Muscle of leg (tissue), 11 donors: ENCODE data around the gene ARHGDIA. TPM values are rescaled to one million over a fixed set of nuclear protein-coding genes. Genes with fewer than 3 reads are reported as not detected.
"Not testable (repeated sequence)": the region's sequence is repeated elsewhere in the genome, so short reads cannot be mapped to it uniquely, and the experiment has no call there.

Source experiments
- DNase-seq: peaks from one replicate; pipeline ENCODE4 v3.0.0; 2013
- H3K27ac ChIP-seq: one replicate; pipeline ENCODE4 v1.5.1; 2013; ENCODE audit warnings: mild to moderate bottlenecking, low read length, control low read depth
- H3K27me3 ChIP-seq: one replicate; pipeline ENCODE4 v1.6.1; 2013; ENCODE audit warnings: low read length; ENCODE audit not compliant: control insufficient read depth, insufficient read depth
- H3K36me3 ChIP-seq: one replicate; pipeline ENCODE4 v1.6.1; 2013; ENCODE audit warnings: low read length; ENCODE audit not compliant: control insufficient read depth, insufficient read depth
- H3K4me1 ChIP-seq: one replicate; pipeline ENCODE4 v1.6.1; 2013; ENCODE audit warnings: low read length; ENCODE audit not compliant: control insufficient read depth, insufficient read depth
- H3K4me3 ChIP-seq: one replicate; pipeline ENCODE4 v1.5.1; 2013; ENCODE audit warnings: low read length, control low read depth
- H3K9me3 ChIP-seq: replicated peaks from 2 replicates; pipeline ENCODE4 v1.6.1; 2013; ENCODE audit warnings: low read depth, low read length; ENCODE audit not compliant: control insufficient read depth
- WGBS: methylation state at CpG from one replicate; pipeline ENCODE4 v1.1.5; 2013; ENCODE audit warnings: missing lambda C conversion rate; ENCODE audit not compliant: insufficient coverage; 5-methylcytosine and 5-hydroxymethylcytosine counted together
- polyA plus RNA-seq, 8 donors: library from polyadenylated mRNA; unstranded; fragments of 120-200 nt; gene quantifications; one replicate each; pipeline versions ENCODE4 v1.2.1 to v1.2.3, GENCODE V29; 2013; ENCODE audit warnings: inconsistent platforms in 1 of 8, low replicate concordance in 1 of 8; ENCODE audit not compliant: insufficient read length in 8 of 8, insufficient read depth in 1 of 8
- total RNA-seq: library from RNA; stranded (reverse); fragments of 120-200 nt; gene quantifications from one replicate; pipeline ENCODE4 v1.2.4, GENCODE V29; 2013

The ARHGDIA gene
- total and polyA plus RNA-seq, 9 donors: 86.0 to 236 (median 189) TPM

DNA sequence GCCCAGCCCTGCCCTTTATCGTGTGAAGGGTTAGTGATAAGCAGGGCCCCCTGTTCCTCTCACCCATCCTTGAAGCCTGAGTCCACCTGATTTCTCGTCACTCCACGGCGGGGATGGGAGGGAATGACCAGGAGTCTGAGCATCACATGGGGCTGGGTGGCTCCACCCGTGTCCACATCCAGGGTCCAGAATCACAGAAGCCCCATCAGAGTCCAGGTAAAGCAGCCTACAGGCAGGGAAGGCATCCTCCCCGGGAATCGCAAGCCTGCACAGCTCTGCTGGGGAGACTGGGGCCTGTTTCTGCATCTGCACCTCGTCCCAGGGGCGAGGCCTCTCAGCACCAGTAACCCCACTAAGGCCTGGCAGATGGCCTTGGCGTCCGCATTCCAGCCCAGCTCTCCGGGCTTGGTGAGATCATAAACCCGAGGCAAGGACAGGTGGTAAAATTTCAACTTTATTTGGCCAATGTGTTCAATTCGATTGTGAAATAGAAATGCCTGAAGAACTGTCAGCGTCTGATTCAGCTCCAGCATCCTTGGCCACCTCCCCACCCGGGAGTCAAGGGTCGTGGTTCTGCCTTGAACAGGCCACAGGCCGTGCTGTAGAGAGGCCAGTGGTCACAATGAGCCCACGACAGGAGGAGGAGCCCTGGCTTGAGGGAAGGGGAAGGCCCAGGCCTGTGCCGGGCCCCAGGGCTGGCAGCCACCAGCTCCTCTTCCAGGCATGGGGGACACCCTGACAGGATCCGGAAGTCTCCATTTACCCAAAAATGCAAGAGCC lies 28.2 kb downstream of the ARHGDIA start:
- peaks cover 57% of the 10 kb centered on the region for H3K36me3 ChIP-seq
- no peak overlapping the region for H3K4me3 ChIP-seq
- H3K9me3 ChIP-seq: no peaks in the 10 kb centered on the region
- 71% methylated on average over 15 of the region's 21 CpGs for WGBS
- no peaks in the 10 kb centered on the region for H3K27me3 ChIP-seq
- DNase-seq: no peak
- H3K27ac ChIP-seq: no peak overlapping the region
- H3K4me1 ChIP-seq: peaks cover 15% of the 10 kb centered on the region

DNA sequence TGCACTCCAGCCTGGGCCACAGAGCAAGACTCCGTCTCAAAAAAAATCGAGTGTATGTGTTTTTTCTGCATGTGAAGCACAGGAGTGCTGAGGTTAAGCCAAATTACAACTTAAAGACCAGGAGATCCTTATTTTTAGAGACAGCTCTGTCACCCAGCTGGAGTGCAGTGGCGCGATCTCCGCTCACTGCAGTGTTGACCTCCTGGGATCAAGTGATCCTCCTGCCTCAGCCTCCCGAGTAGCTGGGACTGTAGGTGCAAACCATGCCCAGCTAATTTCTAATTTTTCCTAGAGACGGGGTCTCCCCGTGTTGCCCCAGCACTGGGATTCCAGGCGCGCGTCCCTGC lies 28.8 kb downstream of the ARHGDIA start:
- 89% methylated on average over 9 of the region's 11 CpGs for WGBS
- no peak for DNase-seq
- H3K27ac ChIP-seq: no peak overlapping the region
- H3K4me1 ChIP-seq: peaks cover 15% of the 10 kb centered on the region
- peaks cover 53% of the 10 kb centered on the region for H3K36me3 ChIP-seq
- H3K27me3 ChIP-seq: no peaks in the 10 kb centered on the region
- H3K4me3 ChIP-seq: no peak overlapping the region
- H3K9me3 ChIP-seq: no peaks in the 10 kb centered on the region

DNA sequence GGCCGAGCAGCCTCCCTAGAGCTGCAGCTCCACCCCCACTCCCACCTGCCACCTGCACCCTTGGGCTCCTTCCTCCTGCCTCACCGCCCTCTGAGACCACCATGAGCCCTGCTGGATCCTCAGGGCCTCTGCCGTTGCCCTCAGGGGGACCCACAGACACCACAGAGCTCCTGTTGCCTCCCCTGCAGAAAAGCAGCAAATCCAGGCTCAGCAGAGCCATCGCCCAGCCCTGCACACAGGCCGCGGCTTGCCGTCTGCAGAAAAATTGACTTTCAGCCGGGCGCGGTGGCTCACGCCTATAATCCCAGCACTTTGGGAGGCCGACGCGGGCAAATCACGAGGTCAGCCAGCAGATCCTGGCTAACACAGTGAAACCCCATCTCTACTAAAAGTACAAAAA lies 29.3 kb downstream of the ARHGDIA start:
- Histone ChIP-seq H3K9me3 (no peaks in the 10 kb centered on the region), H3K4me3 (no peak overlapping the region), H3K27me3 (no peaks in the 10 kb centered on the region), H3K4me1 (peaks cover 15% of the 10 kb centered on the region), H3K27ac (no peak overlapping the region), H3K36me3 (peaks cover 48% of the 10 kb centered on the region)
- WGBS: 78% methylated on average over 15 of the region's 15 CpGs
- DNase-seq: no peak

DNA sequence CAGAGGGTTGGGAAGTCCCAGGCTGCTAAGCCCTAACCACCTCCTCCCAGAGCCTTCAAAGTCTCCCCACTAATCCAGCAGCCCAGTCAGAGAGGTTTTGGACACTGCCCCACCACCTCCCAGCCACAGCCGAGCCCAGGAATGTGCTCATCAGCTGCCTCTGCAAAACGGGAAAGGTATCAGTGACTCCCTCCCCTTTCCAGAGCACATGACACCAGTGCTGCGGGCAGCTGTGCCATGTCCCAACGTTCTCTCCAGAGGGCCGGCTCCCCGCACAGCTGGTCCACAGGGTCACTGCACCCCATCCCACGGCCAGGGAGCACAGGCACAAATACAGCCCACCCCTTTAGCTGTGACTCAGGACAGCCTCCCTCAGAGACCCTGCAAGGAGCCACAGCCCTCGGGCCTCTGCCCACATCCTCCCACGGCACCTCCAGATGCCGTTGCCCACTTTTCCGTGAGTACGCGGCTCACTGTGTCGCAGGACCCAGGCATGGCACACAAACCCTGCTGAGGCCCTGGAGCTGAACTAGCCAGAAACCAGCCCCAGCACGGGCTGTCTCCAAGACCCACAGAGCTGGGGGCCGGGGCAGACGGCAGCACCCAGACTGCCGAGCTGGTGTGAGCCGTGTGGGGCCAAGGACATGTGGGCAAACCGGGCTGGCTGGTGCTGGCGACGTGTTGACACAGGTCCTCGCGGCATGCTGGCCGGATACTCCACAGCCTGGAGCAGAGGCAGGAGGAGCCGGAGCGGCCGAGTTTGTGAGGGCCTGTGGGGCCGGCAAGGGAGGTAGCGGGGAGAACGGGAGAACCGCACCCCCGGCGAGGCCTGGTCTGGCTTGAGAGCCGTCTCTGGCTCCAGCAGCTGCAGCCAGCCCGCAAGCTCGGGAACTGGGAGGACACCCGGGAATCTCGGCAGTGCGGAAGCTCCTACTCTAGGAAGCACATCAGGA lies 30.0 kb downstream of the ARHGDIA start:
- H3K27ac ChIP-seq: no peak overlapping the region
- H3K9me3 ChIP-seq: no peaks in the 10 kb centered on the region
- DNase-seq: peak; percentile 40
- 63% methylated on average over 38 of the region's 40 CpGs for WGBS
- peaks cover 15% of the 10 kb centered on the region for H3K4me1 ChIP-seq
- no peak overlapping the region for H3K4me3 ChIP-seq
- no peaks in the 10 kb centered on the region for H3K27me3 ChIP-seq
- peaks cover 41% of the 10 kb centered on the region for H3K36me3 ChIP-seq

DNA sequence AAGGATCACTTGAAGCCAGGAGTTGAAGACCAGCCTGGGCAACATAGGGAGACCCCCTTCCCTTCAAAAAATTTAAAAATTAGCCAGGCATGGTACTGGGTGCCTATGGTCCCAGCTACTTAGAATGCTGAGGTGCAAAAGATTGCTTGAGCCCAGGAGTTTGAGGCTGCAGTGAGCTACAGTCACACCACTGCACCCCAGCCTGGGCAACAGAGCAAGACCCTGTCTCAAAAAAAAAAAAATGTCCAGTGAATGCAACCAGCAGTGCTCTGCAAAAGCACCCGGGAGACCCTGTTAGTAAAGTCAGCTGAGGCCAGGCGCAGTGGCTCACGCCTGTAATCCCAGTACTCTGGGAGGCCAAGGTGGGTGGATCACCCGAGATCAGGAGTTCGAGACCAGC lies 31.1 kb downstream of the ARHGDIA start:
- peaks cover 15% of the 10 kb centered on the region for H3K4me1 ChIP-seq
- not testable (repeated sequence) for DNase-seq, H3K9me3 ChIP-seq, H3K27me3 ChIP-seq, H3K4me3 ChIP-seq, H3K27ac ChIP-seq
- H3K36me3 ChIP-seq: peaks cover 30% of the 10 kb centered on the region
- 97% methylated on average over 3 of the region's 5 CpGs for WGBS

DNA sequence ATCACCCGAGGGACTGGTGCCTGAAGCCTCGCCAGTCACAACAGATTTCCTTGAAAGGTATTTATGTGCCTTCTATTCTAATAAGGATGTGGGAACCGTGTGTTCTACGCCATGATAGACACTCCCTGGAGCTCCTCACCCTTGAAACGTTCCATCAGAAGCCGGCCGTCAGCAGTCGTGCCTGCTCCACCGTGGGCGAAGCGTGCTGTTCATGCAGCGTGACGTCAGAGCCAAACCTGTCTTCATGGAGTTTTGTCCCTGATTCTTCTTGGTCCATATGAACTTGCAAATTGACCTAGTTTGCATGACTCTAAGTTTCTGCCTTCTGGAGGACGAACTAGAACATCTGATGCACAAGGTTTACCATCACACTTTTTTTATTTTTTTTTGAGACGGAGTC lies 31.8 kb downstream of the ARHGDIA start:
- Histone ChIP-seq H3K4me3 (no peak overlapping the region), H3K36me3 (peaks cover 23% of the 10 kb centered on the region), H3K4me1 (peaks cover 16% of the 10 kb centered on the region), H3K27ac (no peak overlapping the region), H3K9me3 (no peaks in the 10 kb centered on the region), H3K27me3 (no peaks in the 10 kb centered on the region)
- DNase-seq: no peak
- 70% methylated on average over 14 of the region's 15 CpGs for WGBS

DNA sequence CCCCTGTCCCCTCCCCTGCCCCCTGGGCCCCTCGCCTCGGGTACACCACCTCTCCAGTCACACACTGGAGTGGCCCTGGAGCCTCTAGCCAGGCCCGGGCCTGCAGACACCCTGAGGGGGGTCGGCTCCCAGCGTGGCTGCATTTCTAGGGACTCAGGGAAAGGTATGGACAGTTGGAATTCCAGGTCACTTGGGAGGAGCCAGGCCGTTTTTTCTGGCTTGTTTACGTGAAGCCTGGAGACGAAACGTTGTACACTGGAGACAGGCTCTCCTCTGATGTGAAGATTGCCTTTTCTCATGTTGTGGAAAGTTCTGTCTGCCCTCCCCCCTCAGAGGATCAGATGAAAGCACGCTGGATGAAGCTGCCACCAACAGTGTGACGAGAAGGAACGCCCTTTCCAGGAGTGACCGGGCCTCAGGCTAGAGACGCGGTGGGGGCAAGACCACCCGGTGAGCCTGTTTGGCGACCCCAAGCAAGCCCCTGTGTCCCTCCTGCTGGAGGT lies 32.3 kb downstream of the ARHGDIA start:
- Histone ChIP-seq H3K9me3 (no peaks in the 10 kb centered on the region), H3K27me3 (no peaks in the 10 kb centered on the region), H3K27ac (peak overlapping the region; percentile 7), H3K4me3 (no peak overlapping the region), H3K36me3 (peaks cover 18% of the 10 kb centered on the region), H3K4me1 (peaks cover 21% of the 10 kb centered on the region)
- WGBS: 30% methylated on average over 14 of the region's 17 CpGs
- DNase-seq: no peak

DNA sequence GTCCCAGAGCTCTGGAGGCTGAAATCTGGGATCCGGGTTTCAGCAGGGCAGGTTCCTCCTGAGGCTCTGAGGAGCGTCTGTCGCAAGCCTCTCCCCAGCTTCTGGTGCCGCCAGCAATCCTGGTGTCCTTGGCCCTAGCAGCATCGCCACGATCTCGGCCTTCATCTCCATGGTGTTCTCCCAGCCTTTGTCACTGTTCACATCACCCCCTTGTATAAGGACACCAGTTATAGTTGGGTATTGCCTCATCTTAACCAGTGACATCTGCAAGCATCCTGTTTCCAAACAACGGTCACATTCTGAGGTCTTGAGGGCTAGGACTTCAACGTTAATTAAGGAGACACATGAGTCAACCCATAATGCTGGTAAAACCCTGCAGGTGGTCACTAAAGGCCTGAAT lies 33.5 kb downstream of the ARHGDIA start:
- H3K4me1 ChIP-seq: peaks cover 26% of the 10 kb centered on the region
- peaks cover 6% of the 10 kb centered on the region for H3K36me3 ChIP-seq
- H3K9me3 ChIP-seq: no peaks in the 10 kb centered on the region
- DNase-seq: no peak
- no peak overlapping the region for H3K4me3 ChIP-seq
- no peaks in the 10 kb centered on the region for H3K27me3 ChIP-seq
- no peak overlapping the region for H3K27ac ChIP-seq
- WGBS: 86% methylated on average over 8 of the region's 9 CpGs

DNA sequence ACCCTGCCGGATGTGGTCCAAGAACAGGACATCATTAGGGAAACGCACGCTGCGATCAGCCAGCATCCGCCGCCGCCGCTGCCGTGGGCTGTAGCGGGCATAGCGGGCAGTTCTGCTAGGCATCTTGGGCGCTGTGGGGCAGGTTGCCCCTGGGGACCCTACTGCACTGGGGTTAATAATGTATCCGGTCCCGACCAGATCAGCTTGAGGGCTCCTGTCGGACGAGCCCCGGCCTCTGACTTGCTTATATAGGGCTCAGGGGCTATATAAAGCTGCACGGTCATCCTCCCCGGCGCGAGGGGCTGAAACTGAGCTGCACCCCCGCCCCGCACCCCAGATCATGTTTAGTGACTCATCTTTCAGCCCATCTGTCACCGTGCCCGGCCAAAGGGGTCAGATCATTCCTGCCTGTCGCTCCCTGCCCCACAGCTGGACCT lies 36.3 kb downstream of the ARHGDIA start, which contains the start of gene PPP1R27:
Gene PPP1R27, minus strand, starts transcription at position 220 of the 437 bp plus-strand sequence. Its CDS starts 97 bp downstream, at position 123.
- Histone ChIP-seq H3K36me3 (peaks cover 3% of the 10 kb centered on the region), H3K9me3 (no peaks in the 10 kb centered on the region), H3K4me3 (peak within 1 kb of the TSS; percentile 93), H3K4me1 (peaks cover 25% of the 10 kb centered on the region), H3K27me3 (no peaks in the 10 kb centered on the region), H3K27ac (peak within 1 kb of the TSS; percentile 96)
- WGBS: 92% methylated on average over 26 of the region's 26 CpGs
- peak; percentile 51 for DNase-seq
